Lung (tissue), 12 donors: ENCODE measurements around the gene TASP1. TPM values are rescaled to one million over a fixed set of nuclear protein-coding genes. Genes with fewer than 3 reads are reported as not detected.

ENCODE experiments used
- ATAC-seq: fragments of 200-7000 bp; cut with Tn5 transposase; one replicate; pipeline ENCODE4 v1.9.1; 2020; ENCODE audit warnings: moderate number of reproducible peaks; ENCODE audit not compliant: insufficient read depth, low FRiP score
- DNase-seq, 3 donors: peaks; one replicate each; pipeline ENCODE4 v3.0.0-alpha.2; 2013 to 2017
- H3K27ac ChIP-seq, 2 donors: one replicate each; pipeline ENCODE4 v1.5.1; 2013; ENCODE audit warnings: mild to moderate bottlenecking in 2 of 2, moderate library complexity in 2 of 2, control low read depth in 1 of 2, inconsistent platforms in 1 of 2, low read depth in 1 of 2, low read length in 1 of 2
- H3K27me3 ChIP-seq, 3 donors: one replicate each; pipeline ENCODE4 v1.5.1; 2013; ENCODE audit warnings: low read length in 2 of 3; ENCODE audit not compliant: control insufficient read depth in 3 of 3, insufficient read depth in 3 of 3
- H3K36me3 ChIP-seq, 4 donors: one replicate each; pipeline ENCODE4 v1.5.1; 2013; ENCODE audit warnings: low read length in 4 of 4, mild to moderate bottlenecking in 1 of 4, moderate library complexity in 1 of 4; ENCODE audit not compliant: control insufficient read depth in 4 of 4, insufficient read depth in 4 of 4
- H3K4me1 ChIP-seq, 5 donors: one replicate each; pipeline ENCODE4 v1.5.1; 2013; ENCODE audit warnings: low read length in 5 of 5, mild to moderate bottlenecking in 2 of 5, moderate library complexity in 1 of 5; ENCODE audit not compliant: control insufficient read depth in 5 of 5, insufficient read depth in 5 of 5
- H3K4me3 ChIP-seq: one replicate; pipeline ENCODE4 v1.5.1; 2013; ENCODE audit warnings: mild to moderate bottlenecking, control low read depth, moderate library complexity
- H3K9ac ChIP-seq, 2 donors: one replicate each; pipeline ENCODE4 v1.5.1; 2013; ENCODE audit warnings: low read length in 2 of 2, control low read depth in 1 of 2; ENCODE audit not compliant: insufficient read depth in 1 of 2
- H3K9me3 ChIP-seq, 4 donors: one replicate each; pipeline ENCODE4 v1.5.1; 2013; ENCODE audit warnings: low read length in 3 of 4, mild to moderate bottlenecking in 1 of 4, moderate library complexity in 1 of 4; ENCODE audit not compliant: control insufficient read depth in 4 of 4, insufficient read depth in 3 of 4
- CTCF ChIP-seq: IDR thresholded peaks from 2 replicates; pipeline ENCODE4 v1.5.1; 2012; ENCODE audit warnings: mild to moderate bottlenecking; ENCODE audit errors: control extremely low read depth, extremely low read depth
- WGBS, 2 donors: extraction: QIAGEN DNeasy Blood & Tissue Kit; methylation state at CpG; one replicate each; pipeline ENCODE4 v1.1.7; 2013; 5-methylcytosine and 5-hydroxymethylcytosine counted together
- polyA plus RNA-seq, 2 donors: library from polyadenylated mRNA; stranded (reverse); fragments of 200-250 nt; gene quantifications; one replicate each; pipeline ENCODE4 v1.2.1, GENCODE V29; 2013
- total RNA-seq, 2 donors: library from RNA; depleted of rRNA in 1 of 2; stranded (reverse); fragments of >200 nt in 1 of 2; gene quantifications; one replicate each; pipeline ENCODE4 v1.2.1, GENCODE V29; 2014 to 2021
- donor health status: control.
- donor health status: control.
- donor health status: Bipolar disorder and iron deficiency.
- donor health status: healthy.
- donor health status: DM: yes; HTN: yes; CAD: no.

The TASP1 gene
- total and polyA plus RNA-seq, 4 donors = 5.0 to 26.5 (median 11.5) TPM

- H3K9me3 ChIP-seq = peaks cover 0 to 1% (median 0%) of the 10 kb centered on the region in 4 donors
- DNase-seq (no peak), ATAC-seq (no peak)
- no peak overlapping the region for H3K27ac ChIP-seq
- no peak for TF ChIP-seq CTCF
- no peaks in the 10 kb centered on the region for H3K4me1 ChIP-seq
- no peak overlapping the region for H3K9ac ChIP-seq
- WGBS, 2 donors = 93 to 97% methylated on average over 1 of the region's 1 CpG
- H3K27me3 ChIP-seq = no peaks in the 10 kb centered on the region
- no peak overlapping the region for H3K4me3 ChIP-seq
- H3K36me3 ChIP-seq = no peaks in the 10 kb centered on the region
Observed at GRCh38 chr20:13457487-13457886, 181.2 kb downstream of the TASP1 start.

- Histone ChIP-seq H3K9ac (no peak overlapping the region), H3K36me3 (peaks cover 0 to 5% (median 2%) of the 10 kb centered on the region in 4 donors), H3K4me3 (no peak overlapping the region), H3K27ac (no peak overlapping the region), H3K27me3 (no peaks in the 10 kb centered on the region), H3K9me3 (peaks cover 0 to 1% (median 0%) of the 10 kb centered on the region in 4 donors), H3K4me1 (no peaks in the 10 kb centered on the region)
- ATAC-seq = no peak
- DNase-seq = peak in 1 of 3 donors; percentile 26
- WGBS, 2 donors = 64 to 80% methylated on average over 3 of the region's 3 CpGs
- TF ChIP-seq CTCF = no peak
Observed at GRCh38 chr20:13455713-13456112, 183.0 kb downstream of the TASP1 start.

DNA sequence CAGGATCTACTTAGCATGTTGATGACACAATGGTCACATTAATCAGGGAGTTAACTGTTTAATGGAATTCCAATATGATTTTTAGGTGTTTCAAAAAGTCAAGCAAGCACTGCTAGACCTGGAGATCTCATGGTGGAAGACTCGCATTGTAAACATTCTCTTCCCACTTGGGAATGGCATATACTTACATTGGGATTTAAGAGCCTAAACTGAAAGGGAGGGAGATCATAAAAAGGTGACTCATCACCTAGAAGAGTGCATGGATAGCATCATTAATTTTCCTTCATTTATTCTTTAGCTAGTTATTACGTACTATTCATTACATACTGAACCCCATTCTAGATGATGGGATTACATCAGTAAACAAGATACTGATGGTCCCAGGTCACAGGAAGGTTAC is 185.4 kb downstream of the TASP1 start:
- Histone ChIP-seq H3K9ac (no peak overlapping the region), H3K9me3 (peaks cover 0 to 1% (median 0%) of the 10 kb centered on the region in 4 donors), H3K27me3 (no peaks in the 10 kb centered on the region), H3K36me3 (peaks cover 0 to 5% (median 2%) of the 10 kb centered on the region in 4 donors), H3K4me1 (no peaks in the 10 kb centered on the region), H3K27ac (no peak overlapping the region), H3K4me3 (no peak overlapping the region)
- WGBS, 2 donors = 97 to 98% methylated on average over 2 of the region's 2 CpGs
- TF ChIP-seq CTCF = no peak
- no peak for DNase-seq
- ATAC-seq = no peak
